ENCODE data around the gene CYFIP1. TPM values are rescaled to one million over a fixed set of nuclear protein-coding genes. Genes with fewer than 3 reads are reported as not detected.

Gene CYFIP1
- total and polyA plus RNA-seq, 11 donors = 7.6 to 111 (median 32.8) TPM

DNA sequence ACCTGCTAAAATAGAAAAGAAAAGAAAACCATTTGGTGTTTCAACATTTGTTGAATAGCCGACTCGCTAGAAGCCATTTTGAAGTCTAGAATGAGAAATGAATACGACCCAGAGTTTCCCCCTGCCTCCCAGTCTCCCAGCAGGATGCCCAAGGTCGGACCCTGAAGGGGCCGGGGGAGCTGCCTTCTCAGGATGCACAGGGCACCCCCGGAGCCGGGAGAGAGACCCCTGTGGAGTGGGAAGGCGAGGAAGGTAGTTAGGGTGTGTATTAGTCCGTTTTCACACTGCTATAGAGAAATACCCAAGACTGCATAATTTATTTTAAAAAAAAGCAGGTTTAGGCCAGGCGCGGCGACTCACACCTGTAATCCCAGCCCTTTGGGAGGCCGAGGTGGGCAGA lies 97.0 kb downstream of the CYFIP1 start:
- no peak for TF ChIP-seq POLR2A (IDR thresholded peaks at IDR 0.05)
- TF ChIP-seq, protein P1, sequence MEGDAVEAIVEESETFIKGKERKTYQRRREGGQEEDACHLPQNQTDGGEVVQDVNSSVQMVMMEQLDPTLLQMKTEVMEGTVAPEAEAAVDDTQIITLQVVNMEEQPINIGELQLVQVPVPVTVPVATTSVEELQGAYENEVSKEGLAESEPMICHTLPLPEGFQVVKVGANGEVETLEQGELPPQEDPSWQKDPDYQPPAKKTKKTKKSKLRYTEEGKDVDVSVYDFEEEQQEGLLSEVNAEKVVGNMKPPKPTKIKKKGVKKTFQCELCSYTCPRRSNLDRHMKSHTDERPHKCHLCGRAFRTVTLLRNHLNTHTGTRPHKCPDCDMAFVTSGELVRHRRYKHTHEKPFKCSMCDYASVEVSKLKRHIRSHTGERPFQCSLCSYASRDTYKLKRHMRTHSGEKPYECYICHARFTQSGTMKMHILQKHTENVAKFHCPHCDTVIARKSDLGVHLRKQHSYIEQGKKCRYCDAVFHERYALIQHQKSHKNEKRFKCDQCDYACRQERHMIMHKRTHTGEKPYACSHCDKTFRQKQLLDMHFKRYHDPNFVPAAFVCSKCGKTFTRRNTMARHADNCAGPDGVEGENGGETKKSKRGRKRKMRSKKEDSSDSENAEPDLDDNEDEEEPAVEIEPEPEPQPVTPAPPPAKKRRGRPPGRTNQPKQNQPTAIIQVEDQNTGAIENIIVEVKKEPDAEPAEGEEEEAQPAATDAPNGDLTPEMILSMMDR (IDR thresholded peaks at IDR 0.05) = no peak
- H3K9me3 ChIP-seq = no peaks in the 10 kb centered on the region
- no peaks in the 10 kb centered on the region for H3K27me3 ChIP-seq
- intact Hi-C loops (cut with DNase I) = no loop called here
- H3K36me3 ChIP-seq = peaks cover 0 to 77% (median 69%) of the 10 kb centered on the region in 9 donors
- peaks cover 0 to 8% (median 0%) of the 10 kb centered on the region in 12 donors for H3K4me1 ChIP-seq
- no peak overlapping the region for H3K4me3 ChIP-seq
- ATAC-seq (no peak), DNase-seq (no peak)
- 91 to 97% (median 93%) methylated on average over 13 of the region's 13 CpGs for WGBS, 4 donors
- H3K27ac ChIP-seq = no peak overlapping the region

DNA sequence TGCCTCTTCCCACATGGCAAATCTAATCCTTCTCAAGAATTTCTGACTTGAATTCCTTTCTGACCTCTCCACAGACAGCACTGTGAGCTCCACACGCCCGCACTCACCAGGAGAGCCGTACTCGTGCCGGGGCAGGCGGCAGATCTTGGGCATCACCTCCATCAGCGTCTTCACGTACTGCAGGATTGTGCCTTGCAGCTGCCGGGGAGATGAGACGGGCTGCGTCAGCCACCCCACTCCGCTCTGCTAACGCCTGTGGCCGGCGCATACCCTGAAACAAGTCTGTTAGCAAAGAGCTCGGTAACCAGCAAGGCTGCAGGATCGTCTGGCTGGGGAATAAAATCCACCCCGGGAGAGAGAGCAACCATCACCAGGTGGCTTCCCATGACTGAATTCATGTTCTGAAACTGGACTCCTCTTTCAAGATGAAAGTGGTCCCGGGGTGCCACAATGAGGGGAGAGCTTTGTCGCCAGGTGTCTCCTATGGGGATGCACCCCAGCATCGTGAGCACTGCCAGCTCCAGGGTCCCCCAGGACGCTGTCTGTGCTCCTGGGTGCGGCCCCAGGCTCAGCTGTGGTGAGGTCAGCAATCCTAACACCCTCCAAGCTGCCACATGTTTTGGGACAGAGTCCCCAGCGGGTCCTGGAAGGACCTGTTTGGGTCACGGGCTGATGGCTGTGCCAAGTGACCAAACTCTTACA lies 98.3 kb downstream of the CYFIP1 start:
- WGBS, 4 donors = 94 to 98% (median 96%) methylated on average over 25 of the region's 25 CpGs
- Histone ChIP-seq H3K36me3 (peaks cover 0 to 77% (median 70%) of the 10 kb centered on the region in 9 donors), H3K27me3 (no peaks in the 10 kb centered on the region), H3K27ac (no peak overlapping the region), H3K9me3 (no peaks in the 10 kb centered on the region), H3K4me3 (no peak overlapping the region), H3K4me1 (no peaks in the 10 kb centered on the region)
- DNase-seq (no peak), ATAC-seq (no peak)
- TF ChIP-seq, protein P1 (IDR thresholded peaks at IDR 0.05) = no peak
- no peak for TF ChIP-seq POLR2A (IDR thresholded peaks at IDR 0.05)
- intact Hi-C loops (cut with DNase I) = no loop called here

DNA sequence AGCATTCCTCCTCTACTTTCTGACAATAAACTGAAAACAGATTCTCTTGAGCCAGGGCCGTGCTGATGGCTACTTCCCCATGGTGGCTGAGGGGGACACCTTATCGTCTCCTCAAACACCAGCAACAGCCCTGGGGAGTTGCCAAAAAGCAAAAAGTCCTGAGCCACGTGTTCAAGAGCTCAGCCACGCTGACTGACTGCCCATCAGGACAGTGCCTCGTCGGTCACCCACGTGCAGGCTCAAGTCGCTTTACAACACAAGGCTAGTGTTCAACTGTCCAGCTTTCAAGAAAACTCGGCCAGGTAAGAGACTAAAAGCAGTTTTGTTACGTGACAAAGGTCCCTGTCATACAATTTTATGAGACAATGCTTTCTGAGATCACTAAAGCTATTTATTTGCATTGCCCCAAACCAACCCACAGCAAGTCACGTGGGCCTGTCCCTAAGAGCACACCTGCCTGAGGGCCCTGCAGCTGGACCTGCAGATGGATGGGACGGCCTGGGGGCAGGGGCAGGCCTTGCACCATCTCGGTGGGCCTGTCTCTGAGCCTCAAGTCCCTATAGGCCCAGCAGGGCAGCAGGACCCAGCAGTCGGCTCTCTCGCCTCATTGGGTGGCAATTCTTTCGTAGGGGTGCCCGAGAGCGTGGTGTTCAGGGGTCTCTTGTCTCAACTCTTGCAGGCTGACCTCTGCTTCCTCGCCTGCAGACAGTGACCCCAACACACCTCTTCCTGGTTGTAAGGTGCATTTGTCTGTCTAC lies 99.0 kb downstream of the CYFIP1 start:
- no peaks in the 10 kb centered on the region for H3K4me1 ChIP-seq
- ATAC-seq = no peak
- intact Hi-C loops (cut with DNase I) = no loop called here
- H3K27ac ChIP-seq = no peak overlapping the region
- no peaks in the 10 kb centered on the region for H3K9me3 ChIP-seq
- DNase-seq = no peak
- H3K36me3 ChIP-seq = peaks cover 0 to 79% (median 73%) of the 10 kb centered on the region in 9 donors
- no peak for TF ChIP-seq POLR2A (IDR thresholded peaks at IDR 0.05)
- TF ChIP-seq, protein P1 (IDR thresholded peaks at IDR 0.05) = no peak
- 81 to 88% (median 87%) methylated on average over 18 to 19 of the region's 19 CpGs for WGBS, 4 donors
- no peak overlapping the region for H3K4me3 ChIP-seq
- H3K27me3 ChIP-seq = no peaks in the 10 kb centered on the region

Measured in heart left ventricle (tissue), 16 donors.